Measurements from ENCODE around the gene CHST15. TPM values are rescaled to one million over a fixed set of nuclear protein-coding genes. Genes with fewer than 3 reads are reported as not detected.

The CHST15 gene
- total and polyA plus RNA-seq, 2 of the 8 experiments (the other 6 are each of a cell fraction or from before 2014, with no cell fraction given): 8.8 to 9.1 TPM

- no peak for TF ChIP-seq E2F6 (IDR thresholded peaks at IDR 0.05)
- TF ChIP-seq CHD1 (IDR thresholded peaks at IDR 0.05; ENCODE audit: low read depth, low read length): no peak
- no peak for TF ChIP-seq SP1 (IDR thresholded peaks at IDR 0.05; ENCODE audit: low read depth, low read length)
- TF ChIP-seq RFX5 (IDR thresholded peaks at IDR 0.05; ENCODE audit: borderline replicate concordance, low read depth, low read length): no peak
- no peak for TF ChIP-seq ATF2 (IDR thresholded peaks at IDR 0.05; ENCODE audit: low read length)
- no peak for TF ChIP-seq TCF12 (IDR thresholded peaks at IDR 0.05; ENCODE audit: low read depth, low read length)
- no peak for TF ChIP-seq JUN (IDR thresholded peaks at IDR 0.05; ENCODE audit: low read depth, low read length)
Measured at GRCh38 chr10:124018886-124019525, 74.4 kb downstream of the CHST15 start (continued).
